H54 (cell line): ENCODE results near the gene KNCN.

Experiments used
- DNase-seq: peaks from one replicate; pipeline ENCODE4 v3.0.0; 2011; ENCODE audit warnings: low spot score, mixed read lengths; ENCODE audit not compliant: insufficient read length
- FAIRE-seq: peaks from 3 replicates; lab custom pipeline; 2011; peaks lifted over from hg19 to GRCh38; lab: Jason Lieb, UNC
- POLR2A ChIP-seq: IDR thresholded peaks from 2 replicates; pipeline ENCODE4 v1.6.1; 2011; ENCODE audit warnings: low read depth, mild to moderate bottlenecking, low read length

Gene KNCN

GRCh38 chr1:46580140-46580903, 28.9 kb upstream of the KNCN start:
- FAIRE-seq (no peak), DNase-seq (no peak)
- TF ChIP-seq POLR2A, result no peak

- no peak for FAIRE-seq
- DNase-seq, result no peak
- TF ChIP-seq POLR2A, result no peak
Measured at GRCh38 chr1:46577671-46578070, 26.2 kb upstream of the KNCN start.

- FAIRE-seq (no peak), DNase-seq (no peak)
- no peak for TF ChIP-seq POLR2A
Measured at GRCh38 chr1:46576596-46576995, 25.1 kb upstream of the KNCN start.

- TF ChIP-seq POLR2A, result no peak
- no peak for FAIRE-seq
Measured at GRCh38 chr1:46575778-46576177, 24.3 kb upstream of the KNCN start.

GRCh38 chr1:46575300-46575699, 23.9 kb upstream of the KNCN start:
- no peak for DNase-seq
- no peak for FAIRE-seq
- no peak for TF ChIP-seq POLR2A

More at GRCh38 chr1:46575778-46576177, 24.3 kb upstream of the KNCN start:
- DNase-seq, result no peak

- no peak for FAIRE-seq
- no peak for TF ChIP-seq POLR2A
- no peak for DNase-seq
Measured at GRCh38 chr1:46571691-46572225, 20.3 kb upstream of the KNCN start.

- no peak for FAIRE-seq
- no peak for DNase-seq
- TF ChIP-seq POLR2A, result no peak
Measured at GRCh38 chr1:46569884-46570725, 18.7 kb upstream of the KNCN start.

GRCh38 chr1:46569116-46569515, 17.7 kb upstream of the KNCN start:
- TF ChIP-seq POLR2A, result no peak
- no peak for DNase-seq
- FAIRE-seq, result no peak

- FAIRE-seq (no peak), DNase-seq (no peak)
- TF ChIP-seq POLR2A, result no peak
Measured at GRCh38 chr1:46568461-46568891, 17.0 kb upstream of the KNCN start.

- TF ChIP-seq POLR2A, result no peak
- no peak for DNase-seq
- no peak for FAIRE-seq
Measured at GRCh38 chr1:46563341-46563740, 11.9 kb upstream of the KNCN start.

- no peak for TF ChIP-seq POLR2A
- no peak for FAIRE-seq
- no peak for DNase-seq
Measured at GRCh38 chr1:46562498-46562897, 11.1 kb upstream of the KNCN start.

GRCh38 chr1:46558966-46559365, 7.5 kb upstream of the KNCN start:
- TF ChIP-seq POLR2A, result no peak
- DNase-seq, result no peak
- no peak for FAIRE-seq

- no peak for TF ChIP-seq POLR2A
- FAIRE-seq, result no peak
Measured at GRCh38 chr1:46558141-46558963, 6.9 kb upstream of the KNCN start.

More at GRCh38 chr1:46558141-46558963, 6.9 kb upstream of the KNCN start:
- no peak for DNase-seq
